BJ (cell line): ENCODE measurements around the gene PARPBP. TPM values are rescaled to one million over a fixed set of nuclear protein-coding genes. Genes with fewer than 3 reads are reported as not detected.

ENCODE experiments used
- CTCF ChIA-PET: fragments of 350-600 bp; formaldehyde crosslinking; extraction: SDS; loops from one replicate; lab custom pipeline; 2021; ENCODE audit warnings: antibody characterized with exemption, inconsistent platforms; lab: Yijun Ruan, JAX
- POLR2A ChIA-PET: fragments of 300-600 bp; sonication (Branson Sonifier 250); formaldehyde crosslinking; extraction: SDS; loops from one replicate; lab custom pipeline; 2021; ENCODE audit warnings: antibody characterized with exemption; lab: Charles Lee
- DNase-seq: peaks from one replicate; pipeline ENCODE4 v3.0.0-alpha.2; 2011; ENCODE audit warnings: low read depth
- H3K27me3 ChIP-seq: 2 replicates; pipeline ENCODE4 v1.6.0; 2011; ENCODE audit warnings: low read length; ENCODE audit not compliant: control insufficient read depth, insufficient read depth
- H3K36me3 ChIP-seq: 2 replicates; pipeline ENCODE4 v1.5.1; 2011; ENCODE audit warnings: low read length; ENCODE audit not compliant: control insufficient read depth, insufficient read depth
- H3K4me3 ChIP-seq: 2 replicates; pipeline ENCODE4 v1.5.1; 2011; ENCODE audit warnings: low read depth, mild to moderate bottlenecking, control low read depth, low read length
- polyA plus RNA-seq: library from polyadenylated mRNA; depleted of rRNA; stranded (reverse); fragments of >200 nt; gene quantifications from 2 replicates; pipeline ENCODE4 v1.2.3, GENCODE V29; 2011
- TF ChIP-seq, protein P1 (sequence below): IDR thresholded peaks from 2 replicates; pipeline ENCODE4 v1.5.1; 2011; ENCODE audit warnings: low read depth, mild to moderate bottlenecking, control low read depth, inconsistent platforms, low read length, moderate library complexity; ENCODE audit not compliant: insufficient read depth

PARPBP gene
- polyA plus RNA-seq, 1 experiment: 3.9 TPM

DNA sequence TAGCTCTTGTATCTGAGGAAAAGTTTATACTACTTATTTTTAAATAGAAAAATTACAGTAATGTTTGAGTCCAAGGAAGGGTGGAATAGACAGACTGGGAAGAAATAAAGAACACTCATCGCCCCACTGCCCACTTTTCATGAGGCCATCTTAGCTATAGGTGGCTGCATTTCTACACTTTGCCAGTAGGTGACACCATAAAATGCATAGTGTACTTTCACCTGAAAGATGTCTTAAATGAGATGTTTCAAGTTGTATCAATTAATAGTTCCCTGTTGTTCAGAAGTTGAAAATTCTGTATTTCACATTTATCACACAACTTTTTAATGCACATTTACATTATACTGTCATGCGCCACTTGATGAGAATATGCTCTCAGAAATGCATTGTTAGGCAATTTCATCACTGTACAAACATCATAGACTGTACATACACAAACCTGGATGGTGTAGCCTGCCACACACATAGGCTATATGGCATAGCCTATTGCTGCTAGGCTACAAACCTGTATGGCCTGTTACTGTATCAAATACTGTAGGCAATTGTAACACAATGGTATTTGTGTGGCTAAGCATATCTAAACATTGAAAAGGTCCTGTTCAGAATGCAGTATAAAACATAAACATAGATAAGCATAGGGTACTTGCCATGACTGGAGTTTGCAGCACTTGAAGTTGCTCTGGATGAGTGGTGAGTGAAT, 50.1 kb downstream of the PARPBP start:
- POLR2A ChIA-PET: interaction anchor here (0.6 kb wide), 1 partner anchor 10 kb away, joined by 7 read pairs; no protein-coding TSS in a partner anchor
- CTCF ChIA-PET: interaction anchor here (0.6 to 2.5 kb wide), 17 partner anchors 8 to 1237 kb away, joined by 3 to 13 read pairs (median 4); no protein-coding TSS in a partner anchor
- Histone ChIP-seq H3K27me3 (no peaks in the 10 kb centered on the region), H3K4me3 (no peak overlapping the region), H3K36me3 (no peaks in the 10 kb centered on the region)
- no peak for DNase-seq
- TF ChIP-seq, protein P1, sequence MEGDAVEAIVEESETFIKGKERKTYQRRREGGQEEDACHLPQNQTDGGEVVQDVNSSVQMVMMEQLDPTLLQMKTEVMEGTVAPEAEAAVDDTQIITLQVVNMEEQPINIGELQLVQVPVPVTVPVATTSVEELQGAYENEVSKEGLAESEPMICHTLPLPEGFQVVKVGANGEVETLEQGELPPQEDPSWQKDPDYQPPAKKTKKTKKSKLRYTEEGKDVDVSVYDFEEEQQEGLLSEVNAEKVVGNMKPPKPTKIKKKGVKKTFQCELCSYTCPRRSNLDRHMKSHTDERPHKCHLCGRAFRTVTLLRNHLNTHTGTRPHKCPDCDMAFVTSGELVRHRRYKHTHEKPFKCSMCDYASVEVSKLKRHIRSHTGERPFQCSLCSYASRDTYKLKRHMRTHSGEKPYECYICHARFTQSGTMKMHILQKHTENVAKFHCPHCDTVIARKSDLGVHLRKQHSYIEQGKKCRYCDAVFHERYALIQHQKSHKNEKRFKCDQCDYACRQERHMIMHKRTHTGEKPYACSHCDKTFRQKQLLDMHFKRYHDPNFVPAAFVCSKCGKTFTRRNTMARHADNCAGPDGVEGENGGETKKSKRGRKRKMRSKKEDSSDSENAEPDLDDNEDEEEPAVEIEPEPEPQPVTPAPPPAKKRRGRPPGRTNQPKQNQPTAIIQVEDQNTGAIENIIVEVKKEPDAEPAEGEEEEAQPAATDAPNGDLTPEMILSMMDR: peak; percentile 73

DNA sequence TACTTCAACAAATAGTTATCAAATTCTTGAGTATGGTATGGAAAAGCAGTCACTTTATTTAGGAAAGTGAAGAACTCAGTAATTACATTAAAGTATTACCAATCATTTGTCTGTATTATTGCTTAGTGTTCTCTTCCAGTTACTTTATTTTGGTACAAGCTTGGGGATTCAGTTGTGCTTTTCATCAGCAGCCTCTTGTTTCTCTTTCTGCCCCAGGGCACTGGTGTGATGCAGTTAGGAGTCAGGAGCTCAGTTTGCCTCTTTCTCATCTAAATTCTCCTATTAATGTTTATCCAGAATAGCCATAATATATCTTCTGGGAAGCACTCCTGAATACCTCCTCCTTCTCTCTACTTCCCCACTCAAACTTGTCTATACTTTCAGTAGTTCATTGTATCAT, 52.0 kb downstream of the PARPBP start:
- no peaks in the 10 kb centered on the region for H3K27me3 ChIP-seq
- CTCF ChIA-PET: interaction anchor here (0.8 to 1.5 kb wide), 4 partner anchors 312 to 597 kb away, joined by 3 to 7 read pairs (median 3); no protein-coding TSS in a partner anchor
- no peak for DNase-seq
- no peak overlapping the region for H3K4me3 ChIP-seq
- TF ChIP-seq, protein P1: no peak
- H3K36me3 ChIP-seq: no peaks in the 10 kb centered on the region
- POLR2A ChIA-PET: interaction anchor here (0.6 kb wide), 1 partner anchor 308 kb away, joined by 3 read pairs; no protein-coding TSS in a partner anchor

DNA sequence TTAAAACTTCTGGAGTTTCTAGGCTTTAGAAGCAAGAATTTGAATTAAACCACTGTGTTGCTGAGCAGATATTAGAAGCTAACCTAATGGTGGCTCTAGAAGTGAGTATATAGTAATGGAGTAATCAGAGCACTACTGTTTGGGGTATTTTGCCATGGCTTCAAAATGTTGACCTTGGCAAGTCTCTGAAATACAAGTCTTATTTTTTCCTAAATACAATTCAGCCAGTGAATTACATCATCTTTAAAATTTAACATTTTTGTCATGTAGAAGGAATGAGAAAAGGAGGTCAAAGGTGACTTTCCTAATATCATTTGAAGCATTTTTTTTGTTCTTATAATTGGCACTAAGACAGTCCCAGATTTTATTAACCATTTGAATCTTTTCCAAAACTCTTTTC, 52.5 kb downstream of the PARPBP start:
- POLR2A ChIA-PET: no interaction called here

DNA sequence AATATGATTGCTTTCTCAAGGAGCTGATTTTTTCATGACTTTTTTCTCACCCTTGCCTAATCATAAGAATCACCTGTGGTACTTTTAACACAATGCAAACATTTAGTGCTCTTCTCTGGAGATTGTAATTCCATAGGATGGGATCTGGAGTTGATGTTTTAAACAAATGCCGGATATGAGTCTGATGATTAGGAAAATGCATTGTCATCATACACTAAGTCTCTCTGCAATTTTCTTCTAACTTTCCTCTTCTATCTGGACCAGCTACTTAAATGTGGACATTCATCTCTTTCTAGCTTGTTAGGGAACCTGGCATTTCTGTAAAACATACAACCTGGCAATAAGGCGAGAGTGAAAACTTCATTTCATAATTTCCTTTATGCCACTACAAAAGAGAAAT, 54.1 kb downstream of the PARPBP start:
- CTCF ChIA-PET: no interaction called here
- no peak for DNase-seq
- POLR2A ChIA-PET: no interaction called here
- TF ChIP-seq, protein P1: no peak
- no peaks in the 10 kb centered on the region for H3K27me3 ChIP-seq
- no peak overlapping the region for H3K4me3 ChIP-seq
- no peaks in the 10 kb centered on the region for H3K36me3 ChIP-seq

More for the DNA sequence above, 52.5 kb downstream of the PARPBP start:
- Histone ChIP-seq H3K27me3 (no peaks in the 10 kb centered on the region), H3K36me3 (no peaks in the 10 kb centered on the region), H3K4me3 (no peak overlapping the region)
- CTCF ChIA-PET: interaction anchor here (0.8 to 1.4 kb wide), 3 partner anchors 312 to 597 kb away, joined by 3 to 7 read pairs (median 3); no protein-coding TSS in a partner anchor
- peak; percentile 52 for DNase-seq
- TF ChIP-seq, protein P1: no peak

DNA sequence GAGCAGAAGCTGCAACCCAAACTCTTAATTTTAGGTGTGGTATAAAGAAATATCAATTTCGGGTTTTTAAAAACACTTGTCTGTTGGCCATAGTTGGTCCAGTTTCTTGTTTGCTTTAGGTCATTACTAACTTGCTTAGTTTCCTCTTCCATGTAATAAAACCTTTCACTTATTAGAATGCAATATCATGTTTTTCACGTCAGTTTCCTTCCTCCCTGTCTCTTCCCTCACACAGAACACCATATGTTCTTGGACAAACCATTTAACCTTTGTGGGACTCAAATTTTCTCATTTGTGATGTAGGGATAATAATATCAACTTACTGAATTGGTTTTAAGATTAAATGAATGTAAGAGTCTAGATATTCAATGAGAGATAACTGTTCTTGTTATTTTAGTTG, 54.8 kb downstream of the PARPBP start:
- CTCF ChIA-PET: no interaction called here
- TF ChIP-seq, protein P1: no peak

More for the DNA sequence above, 54.8 kb downstream of the PARPBP start:
- H3K4me3 ChIP-seq: no peak overlapping the region
- no peaks in the 10 kb centered on the region for H3K27me3 ChIP-seq
- POLR2A ChIA-PET: no interaction called here
- no peak for DNase-seq
- H3K36me3 ChIP-seq: no peaks in the 10 kb centered on the region
